ENCODE data around the gene FUCA1.
"Not testable (repeated sequence)": the region's sequence is repeated elsewhere in the genome, so short reads cannot be mapped to it uniquely, and the experiment has no call there.

DNA sequence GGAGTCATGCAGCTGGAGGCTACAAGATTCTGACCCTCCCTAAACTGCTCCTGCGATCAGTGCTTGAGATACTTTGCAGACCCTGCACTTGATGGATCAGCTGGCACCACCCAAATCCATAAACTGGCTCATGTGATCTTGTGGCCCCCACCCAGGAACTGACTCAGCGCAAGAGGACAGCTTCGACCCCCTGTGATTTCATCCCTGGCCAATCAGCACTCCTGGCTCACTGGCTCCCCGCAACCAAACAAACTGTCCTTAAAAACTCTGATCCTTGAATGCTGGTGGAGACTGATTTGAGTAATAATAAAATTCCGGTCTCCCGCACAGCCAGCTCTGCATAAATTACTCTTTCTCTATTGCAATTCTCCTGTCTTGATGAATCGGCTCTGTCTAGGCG, 31.9 kb upstream of the FUCA1 start:
- not testable (repeated sequence) for TF ChIP-seq EZH2 (IDR thresholded peaks at IDR 0.05; ENCODE audit: insufficient read depth, poor library complexity, severe bottlenecking); EZH2phosphoT487 (IDR thresholded peaks at IDR 0.05; ENCODE audit: insufficient read depth, low read depth)
